IMR-90 (cell line): ENCODE data around the gene GNAI3.

Experiments used
- CHD1 ChIP-seq: IDR thresholded peaks from 2 replicates; pipeline ENCODE4 v1.6.1; 2012; ENCODE audit warnings: low read depth, low read length, improper control_type of control experiment
- POLR2A ChIP-seq: IDR thresholded peaks from 2 replicates; pipeline ENCODE4 v1.6.1; 2012; ENCODE audit warnings: mild to moderate bottlenecking, low read depth, low read length
- RAD21 ChIP-seq: IDR thresholded peaks from 2 replicates; pipeline ENCODE4 v1.6.1; 2012; ENCODE audit warnings: low read length, improper control_type of control experiment
- RCOR1 ChIP-seq: IDR thresholded peaks from 2 replicates; pipeline ENCODE4 v1.6.1; 2012; ENCODE audit warnings: mild to moderate bottlenecking, low read length, improper control_type of control experiment; ENCODE audit not compliant: insufficient replicate concordance
- RFX5 ChIP-seq: IDR thresholded peaks from 2 replicates; pipeline ENCODE4 v1.8.0; 2012; ENCODE audit warnings: low read depth, mild to moderate bottlenecking, low read length, moderate library complexity
- TF ChIP-seq, protein P1 (sequence below): conservative IDR thresholded peaks from 2 replicates; pipeline ENCODE4 v1.5.1; 2012; ENCODE audit warnings: mild to moderate bottlenecking, low read depth, low read length, improper control_type of control experiment
- TF ChIP-seq, protein P2 (sequence below): fragments of 150-350 bp; IDR thresholded peaks from 2 replicates; pipeline ENCODE4 v1.6.1; 2016; ENCODE audit warnings: low read depth, mild to moderate bottlenecking, low read length, moderate library complexity, borderline replicate concordance

DNA sequence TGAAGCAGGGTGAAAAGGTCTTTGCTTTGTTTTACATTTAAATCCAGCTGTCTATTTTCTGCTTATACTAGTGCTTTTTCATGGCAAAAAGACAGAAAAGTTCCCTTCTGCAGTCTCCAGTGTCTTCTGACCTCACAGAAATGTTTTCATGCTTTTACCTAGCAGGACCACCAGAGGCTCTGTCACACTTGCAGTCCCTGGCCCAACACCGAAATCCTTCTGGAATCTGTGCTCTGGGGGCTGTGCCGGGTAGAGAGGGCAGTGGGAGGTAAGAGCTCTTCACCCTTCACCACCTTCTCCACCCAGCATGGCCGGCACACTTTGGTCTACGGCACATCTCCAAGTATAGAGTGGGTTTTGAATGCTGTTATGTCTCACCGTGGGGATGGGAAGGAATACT, 50.2 kb downstream of the GNAI3 start:
- TF ChIP-seq RFX5 (no peak), RCOR1 (no peak), POLR2A (no peak), RAD21 (no peak), CHD1 (no peak)
- TF ChIP-seq, protein P1, sequence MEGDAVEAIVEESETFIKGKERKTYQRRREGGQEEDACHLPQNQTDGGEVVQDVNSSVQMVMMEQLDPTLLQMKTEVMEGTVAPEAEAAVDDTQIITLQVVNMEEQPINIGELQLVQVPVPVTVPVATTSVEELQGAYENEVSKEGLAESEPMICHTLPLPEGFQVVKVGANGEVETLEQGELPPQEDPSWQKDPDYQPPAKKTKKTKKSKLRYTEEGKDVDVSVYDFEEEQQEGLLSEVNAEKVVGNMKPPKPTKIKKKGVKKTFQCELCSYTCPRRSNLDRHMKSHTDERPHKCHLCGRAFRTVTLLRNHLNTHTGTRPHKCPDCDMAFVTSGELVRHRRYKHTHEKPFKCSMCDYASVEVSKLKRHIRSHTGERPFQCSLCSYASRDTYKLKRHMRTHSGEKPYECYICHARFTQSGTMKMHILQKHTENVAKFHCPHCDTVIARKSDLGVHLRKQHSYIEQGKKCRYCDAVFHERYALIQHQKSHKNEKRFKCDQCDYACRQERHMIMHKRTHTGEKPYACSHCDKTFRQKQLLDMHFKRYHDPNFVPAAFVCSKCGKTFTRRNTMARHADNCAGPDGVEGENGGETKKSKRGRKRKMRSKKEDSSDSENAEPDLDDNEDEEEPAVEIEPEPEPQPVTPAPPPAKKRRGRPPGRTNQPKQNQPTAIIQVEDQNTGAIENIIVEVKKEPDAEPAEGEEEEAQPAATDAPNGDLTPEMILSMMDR, result no peak
- TF ChIP-seq, protein P2, sequence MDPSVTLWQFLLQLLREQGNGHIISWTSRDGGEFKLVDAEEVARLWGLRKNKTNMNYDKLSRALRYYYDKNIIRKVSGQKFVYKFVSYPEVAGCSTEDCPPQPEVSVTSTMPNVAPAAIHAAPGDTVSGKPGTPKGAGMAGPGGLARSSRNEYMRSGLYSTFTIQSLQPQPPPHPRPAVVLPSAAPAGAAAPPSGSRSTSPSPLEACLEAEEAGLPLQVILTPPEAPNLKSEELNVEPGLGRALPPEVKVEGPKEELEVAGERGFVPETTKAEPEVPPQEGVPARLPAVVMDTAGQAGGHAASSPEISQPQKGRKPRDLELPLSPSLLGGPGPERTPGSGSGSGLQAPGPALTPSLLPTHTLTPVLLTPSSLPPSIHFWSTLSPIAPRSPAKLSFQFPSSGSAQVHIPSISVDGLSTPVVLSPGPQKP, result no peak
